ENCODE measurements around the gene REXO4. TPM values are rescaled to one million over a fixed set of nuclear protein-coding genes. Genes with fewer than 3 reads are reported as not detected.

The REXO4 gene
- polyA plus RNA-seq, 1 of the 3 experiments (the other 2 are of a cell fraction): 37.3 TPM

- Histone ChIP-seq H3K79me2 (ENCODE audit: insufficient read depth) (no peaks in the 10 kb centered on the region), H2AFZ (ENCODE audit: low read depth) (no peak overlapping the region), H3F3A (replicated peaks; ENCODE audit: insufficient read depth) (no peaks in the 10 kb centered on the region), H3K9me2 (no peaks in the 10 kb centered on the region), H3K4me3 (ENCODE audit: low read depth in 2 of 2, low read length in 1 of 2) (no peak overlapping the region), H3K4me2 (no peak overlapping the region), H3K27me3 (ENCODE audit: insufficient read depth) (no peaks in the 10 kb centered on the region), H3K27ac (ENCODE audit: low read depth in 2 of 2, low read length in 1 of 2) (no peak overlapping the region), H4K20me1 (ENCODE audit: insufficient read depth) (no peaks in the 10 kb centered on the region), H3K9ac (no peak overlapping the region), H3K36me3 (replicated peaks in 1 of 2; ENCODE audit: control insufficient read depth in 1 of 2, insufficient read depth in 2 of 2, low read length in 1 of 2) (no peaks in the 10 kb centered on the region), H3K9me3 (no peaks in the 10 kb centered on the region), H3K4me1 (ENCODE audit: control insufficient read depth in 1 of 2, insufficient read depth in 2 of 2, low read depth in 1 of 2, low read length in 1 of 2) (no peaks in the 10 kb centered on the region; a peak in 1 of 4 replicates)
- no peak for DNase-seq
- CTCF ChIA-PET: interaction anchor here (1.6 kb wide), 1 partner anchor 29 kb away, joined by 4 read pairs; no protein-coding TSS in a partner anchor
- WGBS (ENCODE audit: low lambda C conversion rate): 90% methylated on average over 6 of the region's 11 CpGs
- POLR2A ChIA-PET: no interaction called here
- TF ChIP-seq FOSL2 (IDR thresholded peaks at IDR 0.05; ENCODE audit: borderline replicate concordance, low read depth) (no peak), MEF2A (IDR thresholded peaks at IDR 0.05; ENCODE audit: borderline replicate concordance, low read depth) (no peak), TCF12 (IDR thresholded peaks at IDR 0.05) (no peak), RFX5 (IDR thresholded peaks at IDR 0.05; ENCODE audit: low read length) (no peak), NFIC (IDR thresholded peaks at IDR 0.05; ENCODE audit: borderline replicate concordance) (no peak), REST (IDR thresholded peaks at IDR 0.05; ENCODE audit: low read depth, low read length) (no peak), PBX3 (IDR thresholded peaks at IDR 0.05) (no peak), EP300 (IDR thresholded peaks at IDR 0.05; ENCODE audit: borderline replicate concordance in 1 of 2, low read depth in 1 of 2, low read length in 1 of 2) (no peak), TAF1 (IDR thresholded peaks at IDR 0.05; ENCODE audit: borderline replicate concordance, low read depth, low read length) (no peak), FOXJ3 (CRISPR knock-in tag; IDR thresholded peaks at IDR 0.05) (no peak), RXRA (IDR thresholded peaks at IDR 0.05; ENCODE audit: borderline replicate concordance, low read depth) (no peak), CHD2 (IDR thresholded peaks at IDR 0.05; ENCODE audit: low read length, partially characterized antibody) (no peak), USF1 (IDR thresholded peaks at IDR 0.05; ENCODE audit: borderline replicate concordance, low read depth) (no peak)
- TF ChIP-seq, protein P1, sequence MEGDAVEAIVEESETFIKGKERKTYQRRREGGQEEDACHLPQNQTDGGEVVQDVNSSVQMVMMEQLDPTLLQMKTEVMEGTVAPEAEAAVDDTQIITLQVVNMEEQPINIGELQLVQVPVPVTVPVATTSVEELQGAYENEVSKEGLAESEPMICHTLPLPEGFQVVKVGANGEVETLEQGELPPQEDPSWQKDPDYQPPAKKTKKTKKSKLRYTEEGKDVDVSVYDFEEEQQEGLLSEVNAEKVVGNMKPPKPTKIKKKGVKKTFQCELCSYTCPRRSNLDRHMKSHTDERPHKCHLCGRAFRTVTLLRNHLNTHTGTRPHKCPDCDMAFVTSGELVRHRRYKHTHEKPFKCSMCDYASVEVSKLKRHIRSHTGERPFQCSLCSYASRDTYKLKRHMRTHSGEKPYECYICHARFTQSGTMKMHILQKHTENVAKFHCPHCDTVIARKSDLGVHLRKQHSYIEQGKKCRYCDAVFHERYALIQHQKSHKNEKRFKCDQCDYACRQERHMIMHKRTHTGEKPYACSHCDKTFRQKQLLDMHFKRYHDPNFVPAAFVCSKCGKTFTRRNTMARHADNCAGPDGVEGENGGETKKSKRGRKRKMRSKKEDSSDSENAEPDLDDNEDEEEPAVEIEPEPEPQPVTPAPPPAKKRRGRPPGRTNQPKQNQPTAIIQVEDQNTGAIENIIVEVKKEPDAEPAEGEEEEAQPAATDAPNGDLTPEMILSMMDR (IDR thresholded peaks at IDR 0.05): no peak
- TF ChIP-seq, protein P2, sequence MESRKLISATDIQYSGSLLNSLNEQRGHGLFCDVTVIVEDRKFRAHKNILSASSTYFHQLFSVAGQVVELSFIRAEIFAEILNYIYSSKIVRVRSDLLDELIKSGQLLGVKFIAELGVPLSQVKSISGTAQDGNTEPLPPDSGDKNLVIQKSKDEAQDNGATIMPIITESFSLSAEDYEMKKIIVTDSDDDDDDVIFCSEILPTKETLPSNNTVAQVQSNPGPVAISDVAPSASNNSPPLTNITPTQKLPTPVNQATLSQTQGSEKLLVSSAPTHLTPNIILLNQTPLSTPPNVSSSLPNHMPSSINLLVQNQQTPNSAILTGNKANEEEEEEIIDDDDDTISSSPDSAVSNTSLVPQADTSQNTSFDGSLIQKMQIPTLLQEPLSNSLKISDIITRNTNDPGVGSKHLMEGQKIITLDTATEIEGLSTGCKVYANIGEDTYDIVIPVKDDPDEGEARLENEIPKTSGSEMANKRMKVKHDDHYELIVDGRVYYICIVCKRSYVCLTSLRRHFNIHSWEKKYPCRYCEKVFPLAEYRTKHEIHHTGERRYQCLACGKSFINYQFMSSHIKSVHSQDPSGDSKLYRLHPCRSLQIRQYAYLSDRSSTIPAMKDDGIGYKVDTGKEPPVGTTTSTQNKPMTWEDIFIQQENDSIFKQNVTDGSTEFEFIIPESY (IDR thresholded peaks at IDR 0.05; ENCODE audit: borderline replicate concordance, low read depth): no peak
These were observed 8.2 kb upstream of the REXO4 start for GRCh38 chr9:133426011-133426410.
